ENCODE measurements around the gene DDAH1. TPM values are rescaled to one million over a fixed set of nuclear protein-coding genes. Genes with fewer than 3 reads are reported as not detected.

The DDAH1 gene
- total and polyA plus RNA-seq, 2 of the 4 experiments (the other 2 are of a cell fraction) = 78.0 to 94.5 TPM

- ChIA-PET POLR2A (ENCODE audit: unreplicated experiment) (no interaction called here), CTCF (interaction anchor here (0.6 to 1.1 kb wide), 3 partner anchors 8 to 922 kb away, joined by 3 to 7 read pairs (median 6); no protein-coding TSS in a partner anchor)
- intact Hi-C loops (cut with micrococcal nuclease) (no loop called here), dilution Hi-C loops (cut with HindIII; ENCODE audit: low sequenced_read_pairs, unreplicated experiment) (no loop called here), in situ Hi-C loops (cut with MboI; ENCODE audit: low sequenced_read_pairs) (no loop called here)
- Histone ChIP-seq H2BK120ac (ENCODE audit: low read depth, low read length) (peak overlapping the region; percentile 35; the same call in 1 of the 2 replicates), H3K18ac (ENCODE audit: low read depth, low read length) (no peak overlapping the region), H3K4me3 (ENCODE audit: insufficient read depth, low read depth, low read length) (no peak overlapping the region), H3K27me3 (ENCODE audit: control insufficient read depth, insufficient read depth, low read length) (no peaks in the 10 kb centered on the region), H2BK5ac (ENCODE audit: low read depth, low read length, poor library complexity, severe bottlenecking) (peak overlapping the region; percentile 78), H3K9me3 (ENCODE audit: control insufficient read depth, insufficient read depth, low read length) (no peaks in the 10 kb centered on the region), H2AFZ (replicated peaks; ENCODE audit: low read length, poor library complexity) (no peak overlapping the region), H2BK15ac (ENCODE audit: low read depth, low read length) (peak overlapping the region; percentile 54; the same call in 1 of the 3 replicates), H3K9ac (ENCODE audit: low read depth, low read length) (no peak overlapping the region; the same call in 1 of the 2 replicates), H4K91ac (ENCODE audit: insufficient read depth, low read depth, low read length) (no peak overlapping the region), H3K27ac (ENCODE audit: insufficient read depth, low read length) (no peak overlapping the region), H3K56ac (ENCODE audit: extremely low read depth, insufficient read depth, low read length) (0 out of 2 replicates have a peak overlapping the region, but pooled peaks have one; percentile 14), H2BK20ac (ENCODE audit: low read depth, low read length) (peak overlapping the region; percentile 52; the same call in 1 of the 2 replicates), H3K9me1 (ENCODE audit: insufficient read depth, low read length) (peaks cover 5% of the 10 kb centered on the region), H4K5ac (ENCODE audit: low read depth, low read length) (no peak overlapping the region; the same call in 1 of the 2 replicates), H3K4ac (ENCODE audit: low read depth, low read length) (peak overlapping the region; percentile 60; the same call in 1 of the 2 replicates), H3K23ac (ENCODE audit: low read depth, low read length) (no peak overlapping the region; the same call in 1 of the 2 replicates), H3K4me1 (ENCODE audit: control insufficient read depth, insufficient read depth, low read length) (peaks cover 10% of the 10 kb centered on the region), H4K8ac (ENCODE audit: low read depth in 2 of 2, low read length in 2 of 2) (peak overlapping the region in 1 of 2 experiments; percentile 46; a peak in 1 of 4 replicates), H3K79me1 (ENCODE audit: low read depth in 1 of 2, low read length in 2 of 2) (peaks cover 53 to 78% of the 10 kb centered on the region in 2 experiments), H3K36me3 (ENCODE audit: control insufficient read depth, insufficient read depth, low read length) (no peaks in the 10 kb centered on the region; the same call in 1 of the 2 replicates), H4K20me1 (ENCODE audit: insufficient read depth, low read length) (no peaks in the 10 kb centered on the region), H3K14ac (replicated peaks; ENCODE audit: low read depth, low read length) (peak overlapping the region; percentile 70), H2AK9ac (replicated peaks; ENCODE audit: low read depth, low read length, poor library complexity) (no peak overlapping the region), H2AK5ac (ENCODE audit: low read depth, low read length) (peak overlapping the region; percentile 7; the same call in 1 of the 2 replicates), H3K4me2 (ENCODE audit: low read depth, low read length) (no peak overlapping the region)
- DNase-seq (no peak), ATAC-seq (ENCODE audit: low read depth) (no peak)
- no peak for TF ChIP-seq MAZ (IDR thresholded peaks at IDR 0.05; ENCODE audit: borderline replicate concordance, low read depth, low read length)
- TF ChIP-seq MAFK (IDR thresholded peaks at IDR 0.05; ENCODE audit: low read depth, low read length) = no peak
- no peak for TF ChIP-seq NFE2L2 (IDR thresholded peaks at IDR 0.05; ENCODE audit: low read depth, low read length)
- no peak for TF ChIP-seq CTCF (conservative IDR thresholded peaks at IDR 0.05; ENCODE audit: low read depth, low read length)
- TF ChIP-seq RCOR1 (IDR thresholded peaks at IDR 0.05; ENCODE audit: insufficient replicate concordance, low read length) = no peak
- TF ChIP-seq BHLHE40 (IDR thresholded peaks at IDR 0.05; ENCODE audit: low read depth, low read length) = no peak
- TF ChIP-seq ELK1 (IDR thresholded peaks at IDR 0.05; ENCODE audit: borderline replicate concordance, low read depth, low read length) = no peak
- no peak for TF ChIP-seq MXI1 (IDR thresholded peaks at IDR 0.05; ENCODE audit: borderline replicate concordance, low read depth, low read length)
- no peak for TF ChIP-seq CEBPB (IDR thresholded peaks at IDR 0.05; ENCODE audit: low read depth, low read length)
- no peak for TF ChIP-seq RFX5 (IDR thresholded peaks at IDR 0.05; ENCODE audit: low read depth, low read length)
- no TSS peak for BruUV-seq (replicated peaks)
- WGBS, 2 experiments (ENCODE audit: extremely low coverage in 2 of 2, insufficient read length in 1 of 2) = no CpG with 5 or more reads among the region's 6 CpGs
Observed at GRCh38 chr1:85368073-85368770, 96.7 kb downstream of the DDAH1 start.
